HG03025 (cell line): ENCODE data around the gene ZAP70.

ENCODE experiments used
- ATAC-seq: cut with Tn5 transposase; IDR thresholded peaks from one replicate; pipeline ENCODE4 v1.9.1; 2021; ENCODE audit warnings: mild to moderate bottlenecking, moderate library complexity; ENCODE audit not compliant: unreplicated experiment, low FRiP score

ZAP70 gene

GRCh38 chr2:97745474-97746174 lies 32.2 kb downstream of the ZAP70 start:
- ATAC-seq, result no peak

- ATAC-seq, result no peak
Measured at GRCh38 chr2:97747285-97747684, 33.9 kb downstream of the ZAP70 start.

- ATAC-seq, result no peak
Measured at GRCh38 chr2:97747716-97748115, 34.3 kb downstream of the ZAP70 start.

- ATAC-seq, result no peak
Measured at GRCh38 chr2:97749581-97749980, 36.2 kb downstream of the ZAP70 start.

DNA sequence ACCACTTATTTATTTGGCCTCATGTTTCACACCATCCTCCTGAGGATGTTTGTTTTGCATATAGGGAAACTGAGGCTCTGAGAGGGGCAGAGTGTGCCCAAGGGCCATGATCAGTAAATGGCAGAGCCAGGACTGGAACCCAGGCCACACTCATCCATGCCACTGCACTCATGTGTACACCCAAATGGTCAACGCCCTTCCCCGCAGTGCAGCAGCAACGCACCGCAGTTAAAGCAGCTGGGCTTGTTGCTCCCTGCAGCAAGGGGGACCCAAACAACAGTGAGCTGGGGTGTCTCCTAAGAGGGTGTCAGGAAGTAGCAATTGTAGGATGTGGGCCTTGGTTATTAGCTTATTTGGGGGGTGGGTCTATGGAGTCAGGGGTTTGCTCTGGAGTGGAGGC lies 36.6 kb downstream of the ZAP70 start:
- no peak for ATAC-seq

- no peak for ATAC-seq
Measured at GRCh38 chr2:97751752-97752151, 38.4 kb downstream of the ZAP70 start.

GRCh38 chr2:97752342-97753334 lies 39.3 kb downstream of the ZAP70 start:
- ATAC-seq, result no peak

DNA sequence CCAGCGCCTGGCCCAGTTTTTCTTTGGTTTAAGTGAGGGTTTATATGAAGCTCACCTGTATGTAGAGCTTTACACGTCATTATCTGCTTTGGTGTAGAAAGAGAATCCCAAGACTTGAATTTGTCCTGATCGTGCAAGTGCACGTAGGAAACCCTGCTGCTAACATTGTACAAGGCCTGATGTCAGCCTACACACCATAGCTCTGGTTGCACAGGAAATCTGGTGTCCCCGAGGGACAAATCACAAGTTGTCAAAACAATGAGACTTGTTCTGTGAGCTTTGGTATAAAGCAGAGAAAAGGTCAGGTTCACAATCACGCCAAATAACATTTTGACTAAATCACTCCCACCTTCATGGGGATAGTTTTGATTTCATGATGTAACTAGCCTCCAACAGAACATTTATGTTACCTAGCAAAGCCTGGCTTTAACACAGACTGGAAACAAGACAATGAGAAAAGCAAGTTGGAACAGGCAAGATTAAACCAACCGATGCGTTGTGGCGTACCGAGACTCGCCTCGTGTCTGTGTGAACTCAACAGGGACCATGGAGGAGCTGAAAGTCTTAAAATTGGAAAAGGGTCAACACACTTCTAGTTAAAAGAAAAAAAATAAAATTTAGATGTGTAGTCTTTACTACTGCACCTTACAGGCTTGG lies 41.4 kb downstream of the ZAP70 start:
- ATAC-seq, result no peak

DNA sequence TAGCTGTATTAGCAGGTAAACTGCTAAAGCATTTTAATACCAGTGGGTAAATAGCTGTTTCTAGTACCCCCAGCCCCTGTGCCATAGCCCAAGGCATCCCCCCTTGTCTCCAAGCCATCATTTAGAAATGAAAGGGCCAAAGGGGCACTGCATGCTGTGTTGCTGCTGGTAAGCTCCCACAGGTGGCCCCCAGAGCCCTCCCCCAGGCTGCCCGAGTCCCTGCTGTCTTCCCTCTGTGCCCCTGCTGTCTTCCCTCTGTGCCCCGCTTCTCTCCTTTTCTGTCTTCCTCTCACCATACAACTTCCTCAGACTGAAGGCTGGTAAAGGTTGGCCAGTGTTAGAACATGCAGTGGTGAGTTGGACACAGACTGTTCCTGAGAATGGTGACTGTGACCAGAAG lies 42.1 kb downstream of the ZAP70 start:
- ATAC-seq, result no peak

DNA sequence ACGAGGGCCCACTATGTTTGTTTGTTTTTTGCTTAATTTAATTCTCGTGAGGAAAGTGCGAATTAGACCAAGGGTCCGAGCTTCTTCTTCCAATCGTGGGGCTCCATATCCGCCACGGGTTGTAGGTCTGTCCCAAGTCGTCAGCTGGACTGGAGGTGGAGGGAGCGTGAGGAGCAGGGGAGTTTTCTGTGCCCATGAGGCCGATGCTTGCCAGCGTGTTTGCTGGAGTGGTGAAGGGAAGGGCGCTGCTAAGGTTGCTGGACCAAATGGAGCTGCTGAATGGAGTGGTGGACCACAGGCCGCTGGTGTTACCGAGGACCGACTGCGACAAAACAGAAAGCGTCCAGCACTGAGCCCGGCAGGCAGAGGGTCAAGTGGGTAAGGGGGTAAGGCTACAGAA lies 43.7 kb downstream of the ZAP70 start:
- no peak for ATAC-seq

GRCh38 chr2:97758131-97758705 lies 44.8 kb downstream of the ZAP70 start:
- no peak for ATAC-seq

DNA sequence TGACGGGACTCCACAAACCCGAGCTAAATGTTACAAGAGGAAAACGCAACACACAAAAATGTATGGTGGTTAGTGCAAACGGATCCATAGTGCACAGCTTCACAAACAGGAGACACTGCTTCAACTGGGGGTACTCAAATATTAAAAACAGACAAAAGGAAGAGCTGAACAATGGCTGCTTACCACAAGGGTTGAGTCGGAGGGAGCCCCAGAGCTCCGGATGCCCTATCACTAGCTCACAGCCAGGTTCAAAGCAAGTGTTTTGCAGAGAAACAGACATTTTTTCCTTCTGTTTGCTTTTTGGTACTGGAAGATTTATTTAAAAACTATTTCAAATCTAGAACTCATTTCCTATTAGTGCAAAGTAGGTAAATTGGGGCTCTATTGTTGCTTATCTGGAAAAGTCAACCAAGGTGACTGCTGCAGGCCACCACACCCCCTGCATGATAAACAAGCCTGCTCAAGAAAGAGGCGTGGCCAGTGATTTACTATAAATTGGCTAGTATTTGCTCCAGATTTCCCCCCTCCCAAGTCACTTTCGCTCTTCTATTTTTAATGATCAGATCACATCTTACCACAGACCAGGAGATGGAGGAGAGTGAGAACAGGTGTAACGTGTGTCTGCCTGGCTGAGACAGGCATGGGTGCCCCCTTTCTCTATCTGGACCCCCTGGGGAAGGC lies 46.5 kb downstream of the ZAP70 start:
- ATAC-seq, result no peak

DNA sequence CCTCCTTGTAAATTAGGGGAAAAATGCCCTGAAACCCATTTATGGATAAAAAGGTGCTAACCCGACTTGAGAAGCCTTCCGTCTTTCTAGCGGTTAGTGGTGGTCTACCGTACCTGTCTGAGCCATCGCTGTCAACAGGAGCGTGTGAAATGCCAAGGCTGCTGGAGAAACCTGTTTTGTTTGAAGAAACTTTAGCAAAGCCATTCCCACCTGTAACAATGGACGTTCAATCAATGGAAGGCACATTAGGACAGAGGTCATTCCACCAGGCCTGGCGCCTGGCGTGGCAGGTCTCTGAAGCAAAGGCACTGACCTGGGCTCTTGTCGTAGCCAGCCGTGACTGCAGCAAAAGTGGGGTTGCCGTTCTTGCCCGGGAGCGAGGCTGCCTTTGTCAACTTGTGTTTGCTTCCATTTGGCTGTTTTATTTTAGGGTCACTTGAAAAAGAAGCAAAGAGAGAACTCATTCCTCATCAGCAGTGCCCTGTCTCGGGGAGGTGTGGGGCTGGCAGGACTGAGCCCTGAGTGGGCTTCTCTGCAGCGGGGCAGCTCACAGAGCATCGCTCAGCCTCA lies 47.2 kb downstream of the ZAP70 start:
- no peak for ATAC-seq

DNA sequence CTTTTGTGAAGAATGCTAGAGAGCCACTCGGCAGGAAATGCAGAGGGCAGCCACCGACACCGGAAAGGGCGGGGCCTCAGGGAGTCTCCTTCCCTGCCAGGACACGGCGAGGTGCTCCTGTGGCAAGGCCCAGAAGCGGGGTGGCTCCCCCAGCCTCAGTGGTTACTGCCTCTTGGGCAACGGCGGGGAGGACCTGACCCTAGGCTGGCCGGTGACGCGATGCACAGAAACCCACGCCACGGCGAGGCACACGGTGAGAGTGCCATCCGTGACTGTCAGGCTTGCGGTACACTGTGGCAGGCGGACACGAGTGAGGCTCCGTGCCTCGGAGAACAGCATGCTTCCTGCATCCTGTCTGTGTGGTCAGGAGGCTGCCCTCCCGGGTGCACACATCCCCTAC lies 47.8 kb downstream of the ZAP70 start:
- no peak for ATAC-seq

- ATAC-seq, result no peak
Measured at GRCh38 chr2:97763176-97763845, 49.9 kb downstream of the ZAP70 start.

DNA sequence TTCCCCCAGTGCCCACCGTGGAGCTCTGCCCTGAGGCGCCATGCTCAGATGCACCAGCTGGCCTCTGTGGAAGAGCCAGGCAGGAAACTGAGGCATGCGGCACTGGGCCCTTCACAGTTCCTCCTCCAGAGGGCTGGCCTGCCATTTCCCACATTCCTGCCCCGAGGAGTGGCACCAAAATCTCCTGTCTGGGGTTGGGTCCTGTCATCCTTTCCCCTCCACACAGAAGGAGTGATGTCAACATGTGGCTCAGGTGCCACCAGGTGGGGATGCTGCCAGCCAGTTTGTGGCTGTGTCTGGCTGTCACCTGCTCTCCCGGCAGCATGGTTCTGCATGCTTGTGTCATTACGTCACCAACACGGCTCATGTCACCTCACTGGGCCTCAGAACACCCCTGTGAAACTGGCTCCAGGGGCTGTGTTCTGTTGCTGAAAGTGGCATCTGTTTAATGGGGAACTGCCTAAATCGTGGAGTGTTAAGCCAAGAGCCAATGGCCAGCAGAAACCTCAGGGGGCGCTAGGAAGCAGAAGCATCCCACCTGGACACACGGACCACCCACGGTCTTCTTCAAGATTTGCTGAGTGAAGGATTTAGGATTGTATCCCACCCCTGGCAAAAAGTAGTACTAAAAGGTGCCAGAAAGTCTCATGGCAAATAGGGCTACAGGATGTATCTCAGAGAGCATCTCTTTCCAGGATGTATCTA lies 51.3 kb downstream of the ZAP70 start:
- no peak for ATAC-seq

- no peak for ATAC-seq
Measured at GRCh38 chr2:97765933-97766332, 52.6 kb downstream of the ZAP70 start.

DNA sequence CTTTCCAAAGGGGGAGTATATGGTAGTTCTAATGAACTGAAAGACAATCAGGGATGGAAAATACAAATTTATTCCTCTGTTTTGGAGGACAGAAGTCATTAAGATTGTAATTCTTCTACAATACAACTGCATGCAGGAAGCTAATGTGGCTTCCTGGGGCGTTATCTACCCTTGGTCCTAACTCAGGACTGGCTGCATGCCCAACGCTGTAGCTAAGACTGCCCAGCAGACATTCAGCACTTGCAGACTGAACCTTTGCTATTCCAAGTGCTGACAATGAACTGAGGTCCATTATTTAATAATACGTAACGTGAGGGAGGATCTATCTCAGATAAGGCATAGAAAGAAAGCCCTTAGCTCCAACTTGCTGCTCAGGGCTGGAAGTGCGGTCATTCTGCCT lies 53.2 kb downstream of the ZAP70 start:
- no peak for ATAC-seq

DNA sequence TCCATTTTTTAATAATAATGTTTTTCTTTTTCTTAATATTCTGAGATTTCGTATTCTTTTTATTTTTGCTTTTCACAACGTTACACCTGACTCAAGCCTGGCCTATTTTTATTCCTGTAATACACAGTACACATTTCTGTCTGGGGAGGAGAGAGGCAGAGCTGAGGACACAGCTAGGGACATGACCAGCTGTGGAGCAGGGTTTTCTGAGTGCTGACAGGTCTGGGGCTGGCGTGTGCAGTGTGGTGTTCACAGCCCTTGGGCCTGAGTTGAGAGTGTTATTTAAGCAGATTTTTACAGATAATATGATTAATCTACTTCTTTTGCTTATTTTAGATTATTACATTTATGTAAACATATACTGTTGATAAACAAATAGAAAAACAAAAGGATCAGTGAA lies 55.9 kb downstream of the ZAP70 start:
- ATAC-seq, result no peak
